ENCODE measurements around the gene OR6B3. TPM values are rescaled to one million over a fixed set of nuclear protein-coding genes. Genes with fewer than 3 reads are reported as not detected.

The OR6B3 gene
- total RNA-seq, result not detected in 2 replicates

DNA sequence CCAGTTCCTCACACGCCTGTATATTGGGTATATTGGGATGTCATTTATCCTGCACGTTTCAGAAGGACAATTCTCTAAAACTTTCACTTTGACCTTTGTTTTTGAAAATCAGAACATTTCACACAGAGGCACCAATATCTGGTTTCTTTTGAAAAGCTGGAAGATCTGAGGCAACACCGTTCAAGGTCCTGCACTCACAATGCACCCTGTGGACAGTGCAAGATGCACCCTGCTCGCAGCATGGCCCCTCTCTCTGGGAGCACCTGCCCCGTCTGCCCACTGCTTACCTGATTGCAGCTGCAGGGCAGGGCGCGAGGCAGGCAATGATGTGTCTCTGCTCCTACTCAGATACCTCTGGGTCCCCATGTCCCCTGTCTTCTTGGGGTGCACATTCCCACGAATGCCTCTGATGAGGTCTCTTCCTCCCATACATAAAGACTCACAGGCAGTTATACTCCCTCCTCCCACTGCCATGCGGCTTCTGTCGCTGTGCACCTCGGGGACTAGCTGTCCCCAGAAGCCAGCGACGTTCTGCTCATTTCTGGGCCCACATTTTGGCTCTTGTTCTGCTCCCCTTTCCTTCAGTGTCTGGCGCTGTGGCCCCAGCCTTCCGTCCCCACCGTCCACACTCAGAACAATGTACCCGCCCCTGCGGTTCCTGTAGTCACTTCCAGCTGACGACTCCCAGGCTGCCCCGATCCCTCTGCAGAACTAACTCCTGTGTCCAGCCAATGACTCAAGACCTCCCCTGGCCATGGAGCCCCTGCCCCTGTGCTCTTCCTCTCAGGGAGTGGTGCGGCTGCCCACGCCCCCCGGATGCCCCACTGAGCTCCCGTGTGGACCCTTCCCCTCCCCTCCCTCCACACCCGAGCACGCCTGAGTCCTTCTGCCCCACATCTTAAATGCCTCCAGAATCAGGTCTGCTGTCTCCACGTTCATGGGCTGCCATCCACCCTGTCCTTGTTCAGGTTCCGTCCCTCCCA lies at the start of gene OR6B3:
TSS of gene OR6B3 (minus strand) at position 349 of the 983 bp plus-strand sequence.

GRCh38 chr2:240030379-240031094 lies 22.8 kb downstream of the OR6B3 start, which contains the start of gene OR6B2:
TSS of gene OR6B2 (minus strand) at chr2:240030429. CDS start at chr2:240030429, 0 bp downstream.

Other genes starting within 250 kb of the OR6B3 start
- gene NDUFA10, start 28.2 kb downstream of the OR6B3 start, total RNA-seq, result 103 and 126 TPM in 2 replicates
- gene OR6B2, start 23.1 kb downstream of the OR6B3 start, total RNA-seq, result not detected in 2 replicates
- 133 and 191 TPM in 2 replicates for gene COPS9, start 82.8 kb upstream of the OR6B3 start, total RNA-seq
- gene OTOS, start 87.1 kb upstream of the OR6B3 start, total RNA-seq, result not detected in 2 replicates

All from endothelial cell of coronary artery (primary cell).